NCI-H748 (cell line): ENCODE measurements around the gene MRPL57.
"Not testable (repeated sequence)": the region's sequence is repeated elsewhere in the genome, so short reads cannot be mapped to it uniquely, and the experiment has no call there.

Experiments used
- DNase-seq: peaks from one replicate; lab custom pipeline; 2025; ENCODE audit not compliant: unreplicated experiment; lab: John Stamatoyannopoulos, UW

The MRPL57 gene

DNA sequence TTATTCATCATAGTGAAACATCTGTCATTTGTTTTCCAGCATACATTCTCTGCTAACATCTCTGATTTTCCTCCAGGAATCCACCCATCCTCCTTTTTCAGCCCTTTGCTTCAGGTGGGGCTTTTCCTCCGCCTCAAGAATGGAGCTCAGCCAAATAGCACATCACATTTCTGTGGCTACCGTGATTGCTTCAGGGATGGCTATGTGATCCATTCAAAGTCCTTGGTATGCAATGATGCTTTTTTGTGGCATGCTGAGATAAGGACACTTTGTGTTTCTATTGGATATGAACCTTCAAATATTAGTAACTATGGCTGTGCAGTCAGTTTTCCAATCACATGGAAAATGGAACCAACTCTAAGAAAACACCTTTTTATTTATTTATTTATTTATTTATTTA, 18.3 kb downstream of the MRPL57 start:
- DNase-seq, result not testable (repeated sequence)

DNA sequence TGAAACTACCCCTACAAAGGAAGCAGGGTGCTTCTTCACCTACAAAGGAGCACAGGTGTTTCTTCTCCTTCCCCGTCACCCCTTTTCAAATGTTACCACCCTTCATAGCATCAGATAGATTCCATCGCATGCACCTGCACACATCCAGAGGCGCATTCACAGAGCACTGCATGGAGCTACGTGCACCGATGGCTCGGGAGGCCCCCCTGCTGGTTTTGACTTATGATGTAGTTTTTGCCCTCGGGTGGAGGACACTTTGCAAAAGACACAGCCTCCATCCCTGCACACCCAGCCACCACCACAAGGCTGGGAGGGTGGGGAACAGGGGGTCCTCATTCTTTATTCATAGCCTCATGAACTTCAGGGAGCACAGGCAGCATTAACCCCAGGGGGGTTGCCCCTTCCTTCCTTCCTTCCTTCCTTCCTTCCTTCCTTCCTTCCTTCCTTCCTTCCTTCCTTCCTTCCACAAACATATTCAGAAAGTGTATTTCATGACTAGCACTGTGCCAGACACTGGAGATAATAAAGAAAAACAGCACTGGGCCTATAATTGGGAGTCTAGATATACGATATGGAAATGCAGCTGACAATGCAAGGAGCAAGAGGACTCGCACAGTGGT, 21.3 kb downstream of the MRPL57 start:
- DNase-seq, result not testable (repeated sequence)

GRCh38 chr13:21198391-21198790, 21.9 kb downstream of the MRPL57 start:
- DNase-seq, result not testable (repeated sequence)

GRCh38 chr13:21201456-21202190, 25.2 kb downstream of the MRPL57 start:
- DNase-seq, result not testable (repeated sequence)

DNA sequence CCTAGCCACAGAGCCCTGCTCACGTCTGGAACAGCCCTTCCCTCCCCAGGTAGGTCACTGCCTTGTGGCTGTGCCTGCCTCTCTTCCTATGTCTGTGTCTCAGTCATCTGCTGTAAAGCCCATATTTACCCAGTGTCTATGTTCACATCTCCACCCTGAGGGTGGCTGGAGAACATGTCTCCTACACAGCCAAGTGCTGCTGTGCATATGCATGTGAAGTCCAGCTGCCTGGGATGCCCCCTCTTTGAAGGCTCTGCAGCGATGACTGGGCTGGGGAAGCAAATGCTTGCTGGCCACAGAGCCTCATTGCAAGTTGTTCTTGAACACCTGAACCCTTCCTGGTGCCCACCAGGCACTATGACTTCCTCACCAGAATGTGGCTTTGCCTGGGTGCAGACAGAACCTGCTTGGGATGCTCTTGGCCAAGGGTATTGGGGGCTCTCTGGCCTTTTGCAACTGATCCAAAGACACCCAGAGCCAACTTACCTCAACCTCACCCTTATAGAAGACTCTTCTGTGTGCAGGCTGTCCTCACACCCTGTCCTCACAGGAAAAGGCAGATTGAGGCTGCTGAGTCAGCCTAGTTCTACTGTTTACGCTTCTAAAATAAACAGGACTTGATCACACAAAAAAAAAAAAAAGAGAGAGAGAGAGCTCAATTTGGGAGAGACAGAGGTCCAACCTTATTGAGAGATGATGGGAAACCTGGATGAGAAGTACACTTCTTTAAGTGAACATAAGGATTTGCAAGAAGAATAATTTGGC, 26.5 kb downstream of the MRPL57 start:
- no peak for DNase-seq

DNA sequence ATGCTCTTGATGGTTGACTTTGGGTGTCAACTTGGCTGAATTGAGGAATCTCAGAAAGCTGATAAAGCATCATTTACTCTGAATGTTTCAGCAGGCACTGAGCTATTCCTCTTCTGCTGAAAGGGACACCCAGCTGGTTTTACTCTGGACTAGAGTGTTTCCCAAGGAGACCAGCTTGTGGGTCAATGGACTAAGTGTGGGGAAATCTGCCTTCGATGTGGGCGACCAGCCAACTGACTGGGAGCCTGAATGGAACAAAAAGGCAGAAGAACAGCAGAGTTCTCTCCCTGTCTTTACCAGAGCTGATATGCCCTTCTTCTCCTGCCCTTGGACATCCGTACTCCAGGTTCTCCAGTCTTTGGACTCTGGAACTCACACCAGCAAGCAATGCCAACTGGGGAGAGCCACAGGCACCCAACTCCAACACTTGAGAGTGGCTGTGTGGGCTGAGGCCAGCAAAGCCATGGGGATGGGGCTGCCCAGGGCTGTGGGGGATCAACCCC, 32.2 kb downstream of the MRPL57 start:
- no peak for DNase-seq

DNA sequence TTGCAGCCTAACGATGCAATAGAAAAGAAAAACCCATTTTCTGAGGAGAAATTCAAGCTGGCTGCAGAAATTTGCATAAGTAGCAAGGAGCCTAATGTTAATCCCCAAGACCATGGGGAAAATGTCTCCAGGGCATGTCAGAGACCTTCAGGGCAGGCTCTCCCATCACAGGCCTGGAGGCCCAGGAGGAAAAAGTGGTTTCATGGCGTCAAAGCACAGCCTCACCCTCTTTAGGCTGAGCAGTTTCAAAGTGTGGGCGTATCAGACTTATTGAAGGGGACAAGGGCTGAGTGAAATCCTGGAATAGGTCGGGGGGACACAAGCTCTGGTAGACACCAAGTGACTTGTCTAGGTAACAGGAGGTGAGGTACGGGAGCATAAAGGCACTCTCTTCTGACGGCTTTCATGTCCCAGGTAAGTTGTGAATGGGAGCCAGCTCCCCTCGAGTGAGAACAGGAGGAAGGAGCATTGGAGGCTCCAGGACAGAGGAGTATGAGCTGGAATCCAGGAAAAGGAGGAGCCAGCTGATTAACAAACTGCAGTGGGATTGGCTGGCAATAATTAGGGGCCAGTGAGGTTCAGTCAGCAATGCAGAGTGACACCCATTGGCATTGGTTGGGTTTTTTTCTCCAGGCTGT, 35.8 kb downstream of the MRPL57 start:
- DNase-seq, result no peak

- DNase-seq, result not testable (repeated sequence)
Measured at GRCh38 chr13:21215419-21215818, 39.0 kb downstream of the MRPL57 start.

- DNase-seq, result no peak
Measured at GRCh38 chr13:21216332-21216731, 39.9 kb downstream of the MRPL57 start.

- no peak for DNase-seq
Measured at GRCh38 chr13:21218351-21219035, 42.0 kb downstream of the MRPL57 start.

GRCh38 chr13:21219036-21219381, 42.6 kb downstream of the MRPL57 start:
- DNase-seq, result no peak

GRCh38 chr13:21219716-21220115, 43.3 kb downstream of the MRPL57 start:
- not testable (repeated sequence) for DNase-seq

DNA sequence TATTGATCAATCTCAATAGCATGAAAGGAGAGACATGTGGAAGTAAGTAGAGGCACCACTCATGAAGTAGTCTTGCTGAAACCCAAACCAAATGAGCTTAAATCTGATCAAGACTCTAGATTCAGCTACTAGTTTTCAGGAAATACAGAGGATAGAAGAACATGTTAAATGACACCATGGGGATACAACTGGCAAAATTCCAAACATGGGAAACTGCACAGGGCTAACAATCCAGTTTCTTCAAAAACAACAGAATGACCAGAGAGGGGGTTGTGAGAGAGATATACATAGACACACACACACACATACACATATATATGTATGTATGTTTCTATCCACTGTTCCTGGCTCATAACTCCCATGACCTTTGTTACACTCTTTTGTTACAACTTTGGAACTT, 44.8 kb downstream of the MRPL57 start:
- no peak for DNase-seq

DNA sequence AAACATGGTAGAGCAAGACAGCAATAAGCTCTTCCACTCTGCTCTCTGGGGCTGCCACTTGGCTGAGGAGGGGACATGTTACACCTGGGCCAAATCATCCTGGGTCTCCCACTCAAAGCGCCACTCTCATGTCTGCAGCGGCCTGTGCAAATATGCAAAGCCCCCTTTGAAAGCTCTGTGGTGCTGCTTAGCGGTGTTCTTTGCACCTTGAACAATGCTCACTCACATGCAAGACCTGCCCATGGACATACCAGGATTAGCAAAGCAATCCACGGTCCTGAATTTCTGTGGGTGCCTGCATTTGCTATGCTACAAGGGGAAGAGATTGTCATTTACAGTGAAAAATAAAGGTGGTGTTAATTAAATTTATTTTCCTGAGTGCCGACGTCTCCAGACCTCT, 48.6 kb downstream of the MRPL57 start:
- DNase-seq, result peak; percentile 31

GRCh38 chr13:21225841-21226581, 49.6 kb downstream of the MRPL57 start:
- no peak for DNase-seq

DNA sequence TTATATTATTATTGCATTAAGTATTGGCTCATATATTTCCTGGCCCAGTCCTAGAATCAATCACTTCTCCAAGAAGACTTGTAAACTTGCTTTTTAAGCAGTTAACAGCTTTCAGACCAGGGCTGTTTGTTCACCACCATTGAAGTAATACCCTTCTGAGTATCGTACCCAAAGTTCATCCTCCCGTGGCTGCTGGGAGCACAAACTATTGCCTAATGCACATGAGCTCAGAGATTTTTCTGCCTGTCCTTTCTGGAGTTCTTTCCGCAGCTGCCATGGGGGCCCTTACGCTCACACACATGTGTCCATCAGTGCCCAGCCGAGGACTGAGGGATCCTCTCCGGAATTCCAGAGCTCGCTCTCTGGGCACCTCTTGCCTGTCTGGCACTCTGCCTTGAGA, 51.5 kb downstream of the MRPL57 start:
- DNase-seq, result no peak
